IgD-negative memory B cell (primary cell): Measurements from ENCODE around the gene DUSP19. TPM values are rescaled to one million over a fixed set of nuclear protein-coding genes. Genes with fewer than 3 reads are reported as not detected.
A peak's percentile ranks its signal among the peaks of the same experiment; 100 is the strongest.

ENCODE experiments used
- H3K27ac Mint-ChIP-seq, 3 donors: one replicate each; pipeline ENCODE4 v1.8.0; 2020 to 2022; ENCODE audit warnings: mild to moderate bottlenecking in 3 of 3, mixed read lengths in 3 of 3, moderate library complexity in 1 of 3
- H3K27me3 Mint-ChIP-seq: one replicate; pipeline ENCODE4 v1.8.0; 2021; ENCODE audit warnings: mixed read lengths
- H3K36me3 Mint-ChIP-seq: one replicate; pipeline ENCODE4 v1.8.0; 2020; ENCODE audit warnings: mild to moderate bottlenecking, mixed read lengths
- H3K4me1 Mint-ChIP-seq, 3 donors: one replicate each; pipeline ENCODE4 v1.8.0; 2020 to 2022; ENCODE audit warnings: mixed read lengths in 3 of 3, mild to moderate bottlenecking in 1 of 3
- H3K4me3 Mint-ChIP-seq, 4 donors: one replicate each; pipeline ENCODE4 v1.8.0; 2020 to 2022; ENCODE audit warnings: mild to moderate bottlenecking in 4 of 4, mixed read lengths in 4 of 4, moderate library complexity in 3 of 4
- H3K9me3 Mint-ChIP-seq, 3 donors: one replicate each; pipeline ENCODE4 v1.8.0; 2020 to 2021; ENCODE audit warnings: mixed read lengths in 3 of 3, mild to moderate bottlenecking in 1 of 3
- polyA plus RNA-seq: library from polyadenylated mRNA; unstranded; fragments of 300-500 nt; fragmentation: Illumina TruSeq; gene quantifications from one replicate; pipeline ENCODE4 v1.2.3, GENCODE V29; 2021

Gene DUSP19
- polyA plus RNA-seq, 1 donor from 2014 or later, result 0.50 TPM

- H3K36me3 Mint-ChIP-seq, result peaks cover 3% of the 10 kb centered on the region
- no peaks in the 10 kb centered on the region for H3K27me3 Mint-ChIP-seq
- peaks cover 0 to 2% (median 0%) of the 10 kb centered on the region in 3 donors for H3K9me3 Mint-ChIP-seq
- peak overlapping the region in 1 of 3 donors; percentile 32 for H3K27ac Mint-ChIP-seq
- peak overlapping the region; percentile 52 to 95 (median 78) for H3K4me3 Mint-ChIP-seq
- H3K4me1 Mint-ChIP-seq, result peaks cover 0 to 12% (median 0%) of the 10 kb centered on the region in 3 donors
These were observed 10.8 kb downstream of the DUSP19 start for GRCh38 chr2:183089192-183089851.

- Mint-ChIP-seq H3K27ac (no peak overlapping the region), H3K4me3 (no peak overlapping the region), H3K9me3 (peaks cover 0 to 2% (median 0%) of the 10 kb centered on the region in 3 donors), H3K27me3 (no peaks in the 10 kb centered on the region), H3K36me3 (peaks cover 3% of the 10 kb centered on the region), H3K4me1 (peaks cover 0 to 12% (median 0%) of the 10 kb centered on the region in 3 donors)
These were observed 12.9 kb downstream of the DUSP19 start for GRCh38 chr2:183091318-183091953.

GRCh38 chr2:183091954-183092345, 13.4 kb downstream of the DUSP19 start:
- H3K27ac Mint-ChIP-seq, result peak overlapping the region in 1 of 3 donors; percentile 78
- no peaks in the 10 kb centered on the region for H3K27me3 Mint-ChIP-seq
- no peak overlapping the region for H3K4me3 Mint-ChIP-seq
- H3K36me3 Mint-ChIP-seq, result peaks cover 6% of the 10 kb centered on the region
- peaks cover 0 to 12% (median 0%) of the 10 kb centered on the region in 3 donors for H3K4me1 Mint-ChIP-seq
- H3K9me3 Mint-ChIP-seq, result peaks cover 0 to 2% (median 0%) of the 10 kb centered on the region in 3 donors

GRCh38 chr2:183093857-183094657, 15.5 kb downstream of the DUSP19 start:
- peaks cover 6% of the 10 kb centered on the region for H3K36me3 Mint-ChIP-seq
- no peaks in the 10 kb centered on the region for H3K27me3 Mint-ChIP-seq
- H3K9me3 Mint-ChIP-seq, result peaks cover 0 to 2% (median 0%) of the 10 kb centered on the region in 3 donors
- peak overlapping the region in 1 of 3 donors; percentile 19 for H3K27ac Mint-ChIP-seq
- H3K4me3 Mint-ChIP-seq, result no peak overlapping the region
- H3K4me1 Mint-ChIP-seq, result peaks cover 0 to 9% (median 0%) of the 10 kb centered on the region in 3 donors

- Mint-ChIP-seq H3K9me3 (no peaks in the 10 kb centered on the region), H3K4me1 (no peaks in the 10 kb centered on the region), H3K4me3 (no peak overlapping the region), H3K36me3 (no peaks in the 10 kb centered on the region), H3K27me3 (peaks cover 11% of the 10 kb centered on the region), H3K27ac (no peak overlapping the region)
These were observed 27.0 kb downstream of the DUSP19 start for GRCh38 chr2:183105402-183106134.

GRCh38 chr2:183112577-183112976, 34.0 kb downstream of the DUSP19 start:
- H3K27ac Mint-ChIP-seq, result no peak overlapping the region
- no peaks in the 10 kb centered on the region for H3K4me1 Mint-ChIP-seq
- H3K4me3 Mint-ChIP-seq, result no peak overlapping the region
- H3K27me3 Mint-ChIP-seq, result peaks cover 8% of the 10 kb centered on the region
- H3K9me3 Mint-ChIP-seq, result peaks cover 0 to 1% (median 0%) of the 10 kb centered on the region in 3 donors
- H3K36me3 Mint-ChIP-seq, result peaks cover 1% of the 10 kb centered on the region

- Mint-ChIP-seq H3K36me3 (peaks cover 1% of the 10 kb centered on the region), H3K4me3 (peak overlapping the region in 1 of 4 donors; percentile 13), H3K27ac (no peak overlapping the region)
These were observed 35.1 kb downstream of the DUSP19 start for GRCh38 chr2:183113630-183114029.

GRCh38 chr2:183117226-183117625, 38.7 kb downstream of the DUSP19 start:
- peaks cover 0 to 3% (median 0%) of the 10 kb centered on the region in 3 donors for H3K9me3 Mint-ChIP-seq
- no peak overlapping the region for H3K4me3 Mint-ChIP-seq
- peaks cover 0 to 5% (median 0%) of the 10 kb centered on the region in 3 donors for H3K4me1 Mint-ChIP-seq
- peaks cover 11% of the 10 kb centered on the region for H3K27me3 Mint-ChIP-seq
- H3K36me3 Mint-ChIP-seq, result peaks cover 3% of the 10 kb centered on the region
- no peak overlapping the region for H3K27ac Mint-ChIP-seq

More at GRCh38 chr2:183113630-183114029, 35.1 kb downstream of the DUSP19 start:
- Mint-ChIP-seq H3K9me3 (peaks cover 0 to 1% (median 0%) of the 10 kb centered on the region in 3 donors), H3K27me3 (peaks cover 14% of the 10 kb centered on the region), H3K4me1 (no peaks in the 10 kb centered on the region)

- Mint-ChIP-seq H3K27ac (peak overlapping the region; percentile 59 to 94 (median 94)), H3K4me1 (peaks cover 15 to 24% (median 16%) of the 10 kb centered on the region in 3 donors)
These were observed 44.8 kb downstream of the DUSP19 start for GRCh38 chr2:183123117-183123958.

GRCh38 chr2:183123959-183124221, 45.3 kb downstream of the DUSP19 start:
- Mint-ChIP-seq H3K4me3 (peak overlapping the region; percentile 94 to 98 (median 96)), H3K27me3 (peaks cover 2% of the 10 kb centered on the region), H3K4me1 (peaks cover 16 to 26% (median 17%) of the 10 kb centered on the region in 3 donors), H3K36me3 (peaks cover 2% of the 10 kb centered on the region), H3K27ac (peak overlapping the region; percentile 59 to 94 (median 94)), H3K9me3 (peaks cover 0 to 2% (median 0%) of the 10 kb centered on the region in 3 donors)

More at GRCh38 chr2:183123117-183123958, 44.8 kb downstream of the DUSP19 start:
- Mint-ChIP-seq H3K36me3 (peaks cover 1% of the 10 kb centered on the region), H3K9me3 (peaks cover 0 to 2% (median 0%) of the 10 kb centered on the region in 3 donors), H3K4me3 (peak overlapping the region; percentile 94 to 98 (median 96)), H3K27me3 (peaks cover 6% of the 10 kb centered on the region)

- Mint-ChIP-seq H3K4me3 (peak within 1 kb of the TSS; percentile 94 to 98 (median 96)), H3K4me1 (peaks cover 16 to 28% (median 18%) of the 10 kb centered on the region in 3 donors), H3K27ac (peak within 1 kb of the TSS; percentile 59 to 94 (median 94)), H3K36me3 (peaks cover 4% of the 10 kb centered on the region), H3K27me3 (peaks cover under 1% of the 10 kb centered on the region), H3K9me3 (peaks cover 0 to 2% (median 0%) of the 10 kb centered on the region in 3 donors)
These were observed 45.8 kb downstream of the DUSP19 start, which contains the start of gene NUP35 for GRCh38 chr2:183124222-183124956. Gene NUP35, plus strand, starts transcription at chr2:183124443. Its CDS starts 15 bp downstream, at chr2:183124458.

GRCh38 chr2:183124957-183125255, 46.4 kb downstream of the DUSP19 start:
- peaks cover 4% of the 10 kb centered on the region for H3K36me3 Mint-ChIP-seq
- peak overlapping the region; percentile 59 to 94 (median 94) for H3K27ac Mint-ChIP-seq

More at GRCh38 chr2:183124957-183125255, 46.4 kb downstream of the DUSP19 start:
- Mint-ChIP-seq H3K4me3 (peak overlapping the region; percentile 94 to 98 (median 96)), H3K9me3 (peaks cover 0 to 2% (median 0%) of the 10 kb centered on the region in 3 donors), H3K4me1 (peaks cover 16 to 28% (median 18%) of the 10 kb centered on the region in 3 donors), H3K27me3 (no peaks in the 10 kb centered on the region)
